Measurements from ENCODE around the gene MRPL50.

DNA sequence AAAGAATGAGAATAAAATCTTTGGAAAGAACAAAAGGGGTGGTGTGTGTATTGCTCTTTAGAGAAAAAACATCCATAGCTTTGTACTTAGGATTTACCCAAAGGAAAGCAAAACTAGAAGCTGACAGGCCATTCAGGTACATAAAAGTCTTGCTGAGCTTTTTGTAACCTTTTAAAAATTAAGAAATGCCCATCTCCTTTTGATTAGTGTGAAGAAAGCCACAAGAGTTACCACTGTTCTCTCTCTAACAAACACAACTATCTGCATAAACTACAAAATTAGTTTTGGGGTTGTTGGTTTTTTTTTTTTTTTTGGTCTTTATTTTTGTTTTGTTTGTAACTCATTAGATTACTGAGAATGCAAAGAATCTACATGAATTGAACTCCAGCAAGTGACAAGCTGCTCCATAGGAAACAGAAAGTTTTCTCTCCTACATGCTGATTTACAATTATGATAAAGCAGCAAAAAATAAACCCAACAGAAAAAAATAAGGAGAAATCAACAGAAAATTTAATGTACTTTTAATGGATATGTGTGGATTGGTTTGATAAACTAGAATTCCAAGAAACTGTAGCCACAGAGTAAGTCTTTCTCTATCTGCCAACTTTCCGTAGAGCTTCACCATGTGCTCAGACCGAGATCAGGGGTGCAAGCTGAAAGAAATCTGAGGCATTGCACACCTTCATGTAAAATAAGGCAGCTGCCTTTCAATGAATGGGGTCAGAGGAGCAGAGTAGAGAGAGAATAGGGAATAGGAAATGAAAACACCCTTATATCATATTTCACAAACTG, 25.9 kb downstream of the MRPL50 start:
- TF ChIP-seq, protein P1, sequence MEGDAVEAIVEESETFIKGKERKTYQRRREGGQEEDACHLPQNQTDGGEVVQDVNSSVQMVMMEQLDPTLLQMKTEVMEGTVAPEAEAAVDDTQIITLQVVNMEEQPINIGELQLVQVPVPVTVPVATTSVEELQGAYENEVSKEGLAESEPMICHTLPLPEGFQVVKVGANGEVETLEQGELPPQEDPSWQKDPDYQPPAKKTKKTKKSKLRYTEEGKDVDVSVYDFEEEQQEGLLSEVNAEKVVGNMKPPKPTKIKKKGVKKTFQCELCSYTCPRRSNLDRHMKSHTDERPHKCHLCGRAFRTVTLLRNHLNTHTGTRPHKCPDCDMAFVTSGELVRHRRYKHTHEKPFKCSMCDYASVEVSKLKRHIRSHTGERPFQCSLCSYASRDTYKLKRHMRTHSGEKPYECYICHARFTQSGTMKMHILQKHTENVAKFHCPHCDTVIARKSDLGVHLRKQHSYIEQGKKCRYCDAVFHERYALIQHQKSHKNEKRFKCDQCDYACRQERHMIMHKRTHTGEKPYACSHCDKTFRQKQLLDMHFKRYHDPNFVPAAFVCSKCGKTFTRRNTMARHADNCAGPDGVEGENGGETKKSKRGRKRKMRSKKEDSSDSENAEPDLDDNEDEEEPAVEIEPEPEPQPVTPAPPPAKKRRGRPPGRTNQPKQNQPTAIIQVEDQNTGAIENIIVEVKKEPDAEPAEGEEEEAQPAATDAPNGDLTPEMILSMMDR (conservative IDR thresholded peaks at IDR 0.05) = no peak
- no peak for TF ChIP-seq EZH2 (IDR thresholded peaks at IDR 0.05; ENCODE audit: low read depth)

Data from PC-9 (cell line).